ENCODE data around the gene OR52N4. TPM values are rescaled to one million over a fixed set of nuclear protein-coding genes. Genes with fewer than 3 reads are reported as not detected.
"Not testable (repeated sequence)": the region's sequence is repeated elsewhere in the genome, so short reads cannot be mapped to it uniquely, and the experiment has no call there.

The OR52N4 gene
- not detected for polyA plus RNA-seq (ENCODE audit: insufficient read length in 3 of 3)
- long read RNA-seq, donor 1: 0 reads
- long read RNA-seq, donor 2: 0 reads
- long read RNA-seq, donor 3: 0 reads
- long read RNA-seq, donor 4: 0 reads
- long read RNA-seq, donor 5: 0 reads
- long read RNA-seq, donor 6: 0 reads
- long read RNA-seq, donor 7: 0 reads
- long read RNA-seq, donor 8: 0 reads
- long read RNA-seq, donor 9: 0 reads
- long read RNA-seq, donor 10: 0 reads
- long read RNA-seq, donor 11: 0 reads
- long read RNA-seq, donor 12: 0 reads
- long read RNA-seq, donor 13: 0 reads
- long read RNA-seq, donor 14: 0 reads
- long read RNA-seq, donor 15: 0 reads
- long read RNA-seq, donor 16: 0 reads

DNA sequence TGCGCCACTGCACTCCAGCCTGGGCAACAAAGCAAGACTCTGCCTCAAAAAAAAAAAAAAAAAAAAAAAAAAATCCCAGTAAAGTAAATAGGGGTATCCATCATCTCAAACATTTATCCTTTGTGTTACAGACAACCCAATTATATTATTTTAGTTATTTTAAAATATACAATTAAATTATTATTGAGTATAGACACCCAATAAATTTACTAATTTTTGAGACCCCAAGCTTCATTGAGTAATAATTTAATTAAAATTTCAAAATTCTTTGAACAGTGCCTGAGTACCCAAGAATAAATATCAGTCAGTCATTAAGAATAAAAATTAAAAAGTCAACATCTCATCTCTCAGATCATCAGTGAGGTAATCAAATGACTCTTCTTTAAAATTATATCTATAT, at the start of gene OR52N4:
Gene OR52N4 (plus strand): TSS at position 301 of the 400 bp plus-strand sequence. CDS start 498 bp downstream, outside the sequence.
- DNase-seq (ENCODE audit: extremely low read depth in 1 of 11, low read depth in 9 of 11, low spot score in 4 of 11): no peak

DNA sequence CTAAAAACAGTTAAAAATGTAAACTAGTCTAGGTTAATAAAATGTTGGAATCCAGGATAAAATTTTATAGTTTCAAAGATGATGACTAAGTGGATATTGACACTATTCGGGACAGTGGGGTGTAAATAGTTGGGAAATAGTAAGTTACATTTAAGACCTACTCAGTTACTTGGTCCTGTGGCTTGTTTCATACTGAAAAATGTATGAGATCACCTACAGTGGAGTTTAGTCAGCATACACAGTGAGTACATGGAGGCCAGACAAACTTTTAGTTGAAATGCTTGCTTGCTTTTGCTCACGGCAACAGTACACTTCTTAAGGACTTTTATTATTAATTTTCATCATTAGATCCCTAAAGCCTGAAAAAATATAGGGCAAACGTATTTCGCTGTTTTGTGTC, 48.4 kb upstream of the OR52N4 start:
- DNase-seq (ENCODE audit: extremely low read depth in 1 of 11, low read depth in 9 of 11, low spot score in 4 of 11): no peak

DNA sequence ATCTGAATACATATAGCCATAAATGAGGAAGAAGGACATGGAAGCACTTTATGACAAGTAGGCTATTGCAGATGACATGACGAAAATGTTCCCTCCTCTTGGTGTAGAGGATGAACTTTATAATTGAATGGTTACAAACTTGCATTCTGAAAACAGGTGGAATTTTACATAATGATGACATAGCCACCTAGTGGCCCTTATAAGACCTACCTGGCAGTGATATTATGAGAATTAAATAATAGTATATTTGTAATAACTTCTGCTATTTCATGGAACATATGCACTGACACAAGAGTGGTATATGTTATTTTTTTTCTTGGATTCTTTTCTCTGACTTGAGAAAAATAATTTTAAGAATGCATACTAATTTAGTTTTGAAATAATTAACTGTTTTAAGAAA, 41.5 kb upstream of the OR52N4 start:
- no peak for DNase-seq (ENCODE audit: extremely low read depth in 1 of 11, low read depth in 9 of 11, low spot score in 4 of 11)

DNA sequence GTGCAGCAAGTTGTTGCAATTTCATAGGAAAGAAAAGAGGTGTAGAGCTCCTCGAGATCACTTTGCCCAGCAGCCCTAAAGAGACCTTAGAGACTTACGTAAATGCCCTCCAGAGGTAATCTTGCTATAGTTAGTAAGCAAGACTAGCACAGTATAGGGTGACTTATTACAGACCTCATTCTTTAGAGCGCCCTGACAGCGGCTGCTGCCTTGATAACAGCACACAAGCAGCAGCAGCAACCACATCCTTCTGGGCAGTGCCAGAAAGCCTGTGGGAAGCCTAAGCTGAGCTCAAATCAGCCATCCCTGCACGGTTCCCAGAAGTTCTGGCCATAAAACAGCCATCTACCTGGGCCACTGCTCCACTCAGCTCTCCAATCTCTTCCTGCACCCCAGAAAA, 40.3 kb upstream of the OR52N4 start:
- DNase-seq (ENCODE audit: extremely low read depth in 1 of 11, low read depth in 9 of 11, low spot score in 4 of 11): no peak

DNA sequence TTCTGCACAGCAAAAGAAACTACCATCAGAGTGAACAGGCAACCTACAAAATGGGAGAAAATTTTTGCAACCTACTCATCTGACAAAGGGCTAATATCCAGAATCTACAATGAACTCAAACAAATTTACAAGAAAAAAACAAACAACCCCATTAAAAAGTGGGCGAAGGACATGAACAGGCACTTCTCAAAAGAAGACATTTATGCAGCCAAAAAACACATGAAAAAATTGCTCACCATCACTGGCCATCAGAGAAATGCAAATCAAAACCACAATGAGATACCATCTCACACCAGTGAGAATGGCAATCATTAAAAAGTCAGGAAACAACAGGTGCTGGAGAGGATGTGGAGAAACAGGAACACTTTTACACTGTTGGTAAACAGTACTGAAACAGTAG, 37.5 kb upstream of the OR52N4 start:
- DNase-seq (ENCODE audit: extremely low read depth in 1 of 11, low read depth in 9 of 11, low spot score in 4 of 11): not testable (repeated sequence)

DNA sequence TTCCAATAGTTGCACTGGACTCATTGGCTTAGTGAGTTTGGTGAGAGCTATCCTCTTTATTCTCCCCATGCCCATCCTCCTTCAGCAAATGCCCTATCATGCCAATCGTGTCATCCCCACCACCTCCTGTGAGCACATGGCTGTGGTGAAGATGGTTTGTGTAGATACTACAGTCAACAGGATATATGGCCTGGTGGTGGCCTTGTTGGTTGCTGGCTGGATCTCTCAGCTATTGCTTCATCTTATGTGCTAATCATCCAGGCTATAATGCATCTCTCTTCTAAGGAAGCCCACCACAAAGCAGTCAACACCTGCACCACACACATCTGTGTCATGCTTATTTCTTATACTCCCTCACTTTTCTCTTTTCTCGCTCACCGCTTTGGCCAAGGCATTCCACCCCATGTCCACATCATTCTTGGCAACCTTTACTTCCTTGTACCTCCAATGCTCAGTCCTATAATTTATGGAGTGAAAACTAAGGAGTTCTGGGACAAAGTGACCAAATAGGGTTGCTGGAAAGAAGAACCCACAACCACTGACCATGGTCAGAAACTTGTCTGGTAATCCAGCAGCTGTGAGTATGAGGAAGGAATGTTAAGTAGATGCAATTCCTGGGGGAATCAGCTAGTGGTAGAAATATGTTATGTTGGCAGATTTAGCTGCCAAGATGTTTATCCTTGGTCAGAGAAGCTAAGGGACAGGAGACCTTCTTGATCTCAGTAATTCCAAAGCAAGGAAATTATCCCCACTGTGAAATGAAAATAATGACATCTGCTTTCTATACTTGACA, 34.1 kb upstream of the OR52N4 start:
- DNase-seq (ENCODE audit: extremely low read depth in 1 of 11, low read depth in 9 of 11, low spot score in 4 of 11): no peak

DNA sequence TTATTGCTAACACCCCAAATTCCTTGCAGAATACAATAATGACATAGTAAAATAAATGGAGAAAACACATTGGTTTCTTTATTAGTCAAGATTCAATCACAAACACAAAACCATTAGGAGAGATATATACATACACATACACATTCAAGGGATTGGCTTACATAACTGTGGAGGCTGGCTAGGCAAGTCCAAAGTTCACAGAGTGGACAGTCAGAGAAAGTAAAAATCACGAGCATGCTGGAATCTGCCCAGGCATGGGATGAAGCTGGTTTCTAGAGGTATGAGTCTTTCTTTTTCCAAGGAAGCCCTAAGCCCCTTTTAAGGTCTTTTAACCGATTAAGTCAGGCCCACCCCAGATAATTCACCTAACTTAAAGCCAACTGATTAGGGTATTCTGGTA, 31.4 kb upstream of the OR52N4 start:
- DNase-seq (ENCODE audit: extremely low read depth in 1 of 11, low read depth in 9 of 11, low spot score in 4 of 11): no peak

DNA sequence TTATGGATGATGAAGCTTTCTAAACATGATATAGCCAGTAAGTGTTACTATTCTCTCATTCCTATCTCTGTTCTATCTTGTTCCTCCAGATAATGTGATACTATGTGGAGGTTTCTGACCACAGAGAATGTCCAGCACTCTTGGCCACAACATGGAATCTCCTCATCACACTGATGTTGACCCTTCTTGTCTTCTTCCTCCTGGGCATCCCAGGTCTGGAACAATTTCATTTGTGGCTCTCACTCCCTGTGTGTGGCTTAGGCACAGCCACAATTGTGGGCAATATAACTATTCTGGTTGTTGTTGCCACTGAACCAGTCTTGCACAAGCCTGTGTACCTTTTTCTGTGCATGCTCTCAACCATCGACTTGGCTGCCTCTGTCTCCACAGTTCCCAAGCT, 27.7 kb upstream of the OR52N4 start:
- DNase-seq (ENCODE audit: extremely low read depth in 1 of 11, low read depth in 9 of 11, low spot score in 4 of 11): no peak

DNA sequence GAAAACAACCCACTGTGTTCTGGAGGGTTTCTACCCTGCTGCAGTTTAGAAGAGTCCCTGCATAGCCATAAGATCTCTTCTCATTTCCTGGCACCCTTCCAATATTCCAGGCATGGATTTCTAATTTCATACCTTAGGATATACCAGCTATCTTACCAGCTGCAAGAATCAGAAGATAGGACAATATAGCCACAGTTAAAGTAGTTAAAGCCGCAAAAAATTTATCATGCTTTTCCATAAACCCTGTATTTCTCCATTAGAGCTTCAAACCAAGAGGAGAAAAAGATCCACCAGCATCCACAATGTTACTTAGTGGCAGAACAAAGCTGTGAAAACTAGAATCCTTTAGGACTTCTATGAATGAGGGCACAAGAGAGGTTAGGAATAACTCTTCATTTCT, 26.4 kb upstream of the OR52N4 start:
- no peak for DNase-seq (ENCODE audit: extremely low read depth in 1 of 11, low read depth in 9 of 11, low spot score in 4 of 11)

DNA sequence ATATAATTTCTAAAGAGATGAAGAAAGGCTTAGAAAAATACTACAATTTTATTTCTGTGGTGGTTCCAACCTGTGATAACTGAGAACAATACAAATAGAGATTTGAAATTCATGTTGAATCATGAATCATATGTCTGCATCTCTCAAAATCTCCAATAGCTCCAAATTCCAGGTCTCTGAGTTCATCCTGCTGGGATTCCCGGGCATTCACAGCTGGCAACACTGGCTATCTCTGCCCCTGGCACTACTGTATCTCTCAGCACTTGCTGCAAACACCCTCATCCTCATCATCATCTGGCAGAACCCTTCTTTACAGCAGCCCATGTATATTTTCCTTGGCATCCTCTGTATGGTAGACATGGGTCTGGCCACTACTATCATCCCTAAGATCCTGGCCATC, 17.6 kb upstream of the OR52N4 start, which contains the start of gene OR56B1:
Gene OR56B1 (plus strand): TSS at position 53 of the 400 bp plus-strand sequence. CDS start 69 bp downstream, at position 122.
- no peak for DNase-seq (ENCODE audit: extremely low read depth in 1 of 11, low read depth in 9 of 11, low spot score in 4 of 11)

DNA sequence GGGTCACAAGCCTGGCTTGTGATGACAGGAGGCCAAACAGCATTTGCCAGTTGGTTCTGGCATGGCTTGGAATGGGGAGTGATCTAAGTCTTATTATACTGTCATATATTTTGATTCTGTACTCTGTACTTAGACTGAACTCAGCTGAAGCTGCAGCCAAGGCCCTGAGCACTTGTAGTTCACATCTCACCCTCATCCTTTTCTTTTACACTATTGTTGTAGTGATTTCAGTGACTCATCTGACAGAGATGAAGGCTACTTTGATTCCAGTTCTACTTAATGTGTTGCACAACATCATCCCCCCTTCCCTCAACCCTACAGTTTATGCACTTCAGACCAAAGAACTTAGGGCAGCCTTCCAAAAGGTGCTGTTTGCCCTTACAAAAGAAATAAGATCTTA, 17.0 kb upstream of the OR52N4 start:
- DNase-seq (ENCODE audit: extremely low read depth in 1 of 11, low read depth in 9 of 11, low spot score in 4 of 11): no peak

DNA sequence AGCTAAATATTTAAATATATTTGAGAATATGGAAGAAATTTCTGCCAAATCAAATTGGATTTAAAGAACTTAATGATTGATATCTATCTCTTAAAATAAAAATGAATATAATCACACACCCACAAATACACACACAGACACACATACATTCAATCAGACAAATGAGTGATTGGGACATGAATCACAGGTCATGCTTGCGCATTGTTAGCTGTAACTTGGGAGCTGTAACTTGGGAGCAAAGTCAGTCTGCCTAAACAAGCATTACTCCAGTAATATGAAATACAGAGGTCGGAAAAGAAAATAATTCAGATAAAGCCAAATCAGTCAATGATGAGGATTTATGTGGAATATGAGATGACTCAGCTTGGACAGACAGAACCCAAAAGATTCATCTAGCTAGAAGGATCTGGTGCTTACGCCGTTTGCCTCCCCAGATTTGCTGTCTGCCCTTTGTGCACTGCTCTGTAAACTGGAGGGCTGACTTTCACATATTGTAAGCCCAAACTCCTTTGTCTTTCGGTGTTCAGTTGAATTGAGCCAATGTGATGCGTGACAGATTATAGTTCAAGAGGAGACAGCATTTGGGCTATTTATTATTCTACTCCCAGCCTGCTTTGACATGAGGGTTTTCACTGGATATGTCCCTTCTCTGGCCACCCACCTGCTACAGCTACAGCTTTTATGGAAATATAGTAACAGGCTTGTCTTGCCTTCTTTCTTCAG, 16.2 kb upstream of the OR52N4 start:
- no peak for DNase-seq (ENCODE audit: extremely low read depth in 1 of 11, low read depth in 9 of 11, low spot score in 4 of 11)

DNA sequence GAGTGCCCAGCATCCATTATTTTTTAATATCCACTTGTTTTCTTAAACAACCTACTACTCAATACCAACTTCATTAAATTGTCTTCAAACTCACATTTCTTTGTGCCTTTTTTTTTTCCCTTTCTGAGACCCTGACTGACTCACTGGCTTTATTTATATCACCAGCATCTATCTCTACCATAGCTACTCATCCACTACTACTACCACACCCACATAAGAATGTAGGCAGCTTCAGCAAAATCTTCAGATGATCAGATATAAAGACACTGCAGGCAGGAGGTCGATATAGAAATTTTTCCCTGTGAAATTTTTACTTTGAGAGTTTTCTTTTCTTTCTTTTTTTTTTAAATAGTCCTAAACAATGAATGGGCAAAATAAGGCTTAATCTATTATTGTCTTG, 15.6 kb upstream of the OR52N4 start:
- DNase-seq (ENCODE audit: extremely low read depth in 1 of 11, low read depth in 9 of 11, low spot score in 4 of 11): no peak

DNA sequence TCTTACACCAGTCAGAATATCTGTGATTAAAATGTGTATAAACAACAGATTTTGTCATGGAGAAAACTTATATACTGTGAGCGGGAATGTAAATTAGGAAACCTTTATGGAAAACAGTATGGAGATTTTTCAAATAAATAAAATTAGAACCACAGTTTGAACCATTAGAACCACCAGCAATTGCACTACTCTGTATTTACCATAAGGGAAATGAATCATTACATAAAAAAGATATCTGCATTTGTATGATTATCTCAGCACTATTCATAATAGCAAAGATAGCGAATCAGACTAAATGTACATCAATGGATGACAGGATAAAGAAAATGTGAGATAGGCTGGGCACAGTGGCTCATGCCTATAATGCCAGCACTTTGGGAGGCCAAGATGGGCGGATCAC, 7.4 kb upstream of the OR52N4 start:
- no peak for DNase-seq (ENCODE audit: extremely low read depth in 1 of 11, low read depth in 9 of 11, low spot score in 4 of 11)

DNA sequence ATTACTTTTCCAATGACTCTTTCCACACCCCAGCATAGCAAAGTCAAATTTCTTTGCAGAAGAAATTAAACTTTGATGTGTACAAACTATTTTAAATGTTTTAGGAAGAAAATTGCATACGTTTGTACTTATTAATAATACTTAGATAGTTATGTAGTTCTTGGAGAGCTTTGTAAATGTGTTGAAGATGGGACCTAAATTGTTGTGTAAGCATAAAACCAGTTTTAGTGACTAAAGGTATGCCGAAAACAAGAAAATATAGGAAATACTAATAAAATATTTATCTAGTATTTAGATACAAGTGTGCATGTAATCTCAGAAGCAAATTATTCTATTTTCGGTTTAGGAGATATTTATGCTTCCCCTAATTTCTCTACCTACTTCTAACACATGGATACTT, 4.2 kb upstream of the OR52N4 start:
- no peak for DNase-seq (ENCODE audit: extremely low read depth in 1 of 11, low read depth in 9 of 11, low spot score in 4 of 11)

DNA sequence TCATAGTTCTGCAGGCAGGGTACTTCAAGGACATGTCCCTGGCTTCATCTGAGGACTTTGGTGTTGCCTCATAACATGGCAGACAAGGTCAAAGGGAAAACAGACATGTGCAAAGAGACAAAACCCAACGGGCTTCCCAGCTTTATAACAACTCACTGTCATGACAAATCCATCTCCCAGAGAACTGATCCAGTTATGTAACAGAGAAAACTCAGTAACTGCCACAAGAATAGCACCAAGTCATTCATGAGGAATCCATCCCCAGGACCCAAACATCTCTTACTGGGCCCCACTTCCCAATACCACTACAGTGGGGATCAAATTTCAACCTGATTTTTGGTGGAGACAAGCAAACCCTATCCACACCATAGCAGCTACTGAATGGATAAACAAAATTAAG, 13.0 kb downstream of the OR52N4 start:
- DNase-seq (ENCODE audit: extremely low read depth in 1 of 11, low read depth in 9 of 11, low spot score in 4 of 11): no peak

DNA sequence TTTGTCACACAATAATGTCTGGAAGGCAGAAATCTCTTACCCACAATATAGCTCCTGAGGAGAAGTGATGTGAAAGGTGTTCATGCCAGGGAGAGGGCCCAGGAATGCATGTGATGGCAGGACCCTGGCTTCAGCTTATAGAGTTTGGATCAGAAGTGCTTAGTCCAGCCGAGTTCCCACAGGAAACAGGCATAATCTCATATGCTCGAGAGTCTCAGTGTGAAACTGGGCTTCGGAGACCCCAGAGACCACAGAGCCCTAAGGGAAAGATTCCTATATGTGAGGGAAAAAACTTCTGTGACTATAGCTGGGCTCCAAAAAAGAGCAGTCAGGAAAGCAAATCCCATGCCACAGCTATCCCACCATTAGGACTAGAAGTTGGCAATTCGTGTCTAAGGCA, 29.2 kb downstream of the OR52N4 start, which contains the start of gene OR52N5:
Gene OR52N5 (minus strand): TSS at position 101 of the 400 bp plus-strand sequence. CDS start 4,721 bp downstream, outside the sequence.
- no peak for DNase-seq (ENCODE audit: extremely low read depth in 1 of 11, low read depth in 9 of 11, low spot score in 4 of 11)

DNA sequence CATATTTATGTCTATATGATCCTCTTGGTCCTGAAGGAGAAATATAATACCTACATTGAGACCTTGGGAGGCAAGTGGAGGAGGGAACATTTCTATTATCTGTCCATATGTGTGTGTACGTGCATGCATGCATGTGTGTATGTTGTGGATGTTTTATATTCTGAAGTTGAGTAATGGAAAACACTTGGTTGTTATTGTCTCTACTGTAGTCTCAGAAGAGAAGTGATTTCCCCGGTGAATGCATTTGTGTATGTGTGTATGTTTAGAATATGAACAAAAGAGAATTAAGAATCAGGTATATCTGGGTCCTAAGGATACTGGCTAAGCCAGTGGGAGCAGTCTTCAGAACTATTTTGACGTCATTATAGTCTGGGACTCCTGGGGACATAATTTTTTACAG, 37.1 kb downstream of the OR52N4 start, which contains the start of gene OR52N1:
Gene OR52N1 (minus strand): TSS at position 101 of the 400 bp plus-strand sequence. CDS start 2,449 bp downstream, outside the sequence.
- DNase-seq (ENCODE audit: extremely low read depth in 1 of 11, low read depth in 9 of 11, low spot score in 4 of 11): no peak

DNA sequence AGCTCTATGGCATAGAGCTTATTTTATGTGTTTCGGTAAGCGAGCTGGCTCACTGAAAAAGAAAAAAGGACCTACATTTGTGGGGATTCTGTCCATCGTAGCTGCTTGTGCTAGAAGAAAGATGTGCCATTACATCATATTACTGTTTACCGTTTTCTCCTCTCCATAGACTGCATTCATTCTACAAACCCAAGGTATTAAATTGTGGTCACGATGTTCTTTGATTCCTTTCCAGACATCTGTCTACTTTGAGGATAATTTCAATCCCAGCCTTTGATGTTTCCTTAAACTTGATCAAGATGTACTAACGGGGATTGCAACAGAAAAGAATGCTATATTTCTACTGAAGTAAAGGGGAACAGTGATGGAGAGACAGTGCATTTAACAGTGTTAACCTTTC, 42.5 kb downstream of the OR52N4 start:
- no peak for DNase-seq (ENCODE audit: extremely low read depth in 1 of 11, low read depth in 9 of 11, low spot score in 4 of 11)

DNA sequence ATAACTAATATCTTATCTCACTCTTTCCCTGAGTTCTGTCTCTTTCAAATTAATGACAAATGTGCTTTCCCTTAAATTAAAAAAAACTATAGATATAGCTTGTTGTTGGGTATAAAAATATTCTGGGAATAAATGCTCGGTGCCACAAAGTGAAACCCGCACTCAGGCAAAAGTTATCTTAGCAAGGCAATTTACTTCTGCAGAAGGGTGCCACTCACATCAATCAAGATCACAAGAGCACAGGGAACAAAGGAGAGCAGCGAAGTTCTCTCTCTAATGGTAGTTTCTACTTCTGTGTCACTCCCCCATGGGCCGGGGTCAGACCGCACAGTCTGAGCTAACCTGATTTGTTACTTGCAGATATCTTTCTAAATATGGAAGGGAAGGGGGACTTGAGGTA, 49.9 kb downstream of the OR52N4 start:
- DNase-seq (ENCODE audit: extremely low read depth in 1 of 11, low read depth in 9 of 11, low spot score in 4 of 11): no peak
